ENCODE results near the gene ELP4. TPM values are rescaled to one million over a fixed set of nuclear protein-coding genes. Genes with fewer than 3 reads are reported as not detected.

ELP4 gene
- total and polyA plus RNA-seq, 2 donors (not counting 1 experiment from before 2014, with no cell fraction given), result 7.1 to 31.3 TPM

- Histone ChIP-seq H3K9ac (ENCODE audit: low read length) (no peak overlapping the region), H3K4me2 (replicated peaks; ENCODE audit: low read depth, low read length, poor library complexity, severe bottlenecking) (no peak overlapping the region), H2AFZ (ENCODE audit: insufficient read depth, low read depth, low read length, poor library complexity, severe bottlenecking) (no peak overlapping the region), H3K36me3 (replicated peaks in 1 of 2; ENCODE audit: control extremely low read depth in 1 of 2, control insufficient read depth in 1 of 2, extremely low read depth in 1 of 2, insufficient read depth in 2 of 2, low read length in 1 of 2) (peaks cover 0 to 6% of the 10 kb centered on the region in 2 experiments), H3K4me3 (ENCODE audit: control extremely low read depth in 1 of 5, extremely low read depth in 1 of 5, insufficient read depth in 1 of 5, low read depth in 2 of 5, low read length in 4 of 5) (no peak overlapping the region), H3K4me1 (ENCODE audit: control insufficient read depth in 2 of 2, insufficient read depth in 2 of 2, low read length in 2 of 2) (no peaks in the 10 kb centered on the region), H3K79me2 (ENCODE audit: control insufficient read depth, insufficient read depth, low read length) (no peaks in the 10 kb centered on the region), H3K27me3 (replicated peaks in 1 of 4; ENCODE audit: control extremely low read depth in 1 of 4, control insufficient read depth in 3 of 4, insufficient read depth in 4 of 4, low read length in 3 of 4) (no peaks in the 10 kb centered on the region), H3K27ac (ENCODE audit: low read length in 2 of 2) (no peak overlapping the region), H3K9me3 (ENCODE audit: control extremely low read depth in 1 of 3, control insufficient read depth in 2 of 3, insufficient read depth in 1 of 3, low read length in 2 of 3) (no peaks in the 10 kb centered on the region), H4K20me1 (ENCODE audit: control insufficient read depth, insufficient read depth, low read length, poor library complexity, severe bottlenecking) (no peaks in the 10 kb centered on the region)
- intact Hi-C loops (cut with micrococcal nuclease), result no loop called here
- no peak for ATAC-seq (ENCODE audit: low read depth)
- Mint-ChIP-seq H3K4me3 (no peak overlapping the region), H3K27ac (no peak overlapping the region), H3K4me1 (no peaks in the 10 kb centered on the region), H3K9me3 (ENCODE audit: insufficient read depth) (peaks cover 2% of the 10 kb centered on the region), H3K27me3 (no peaks in the 10 kb centered on the region)
- ChIA-PET POLR2A (no interaction called here), CTCF (no interaction called here)
- no peak for DNase-seq
- 100% methylated on average over 3 of the region's 4 CpGs for WGBS (ENCODE audit: insufficient coverage)
- no peak for TF ChIP-seq EZH2 (IDR thresholded peaks at IDR 0.05; ENCODE audit: borderline replicate concordance, insufficient read depth, low read depth, low read length, poor library complexity, severe bottlenecking)
- no peak for TF ChIP-seq CTCF (IDR thresholded peaks at IDR 0.05)
These were observed 270.5 kb downstream of the ELP4 start for GRCh38 chr11:31780078-31780477.

GRCh38 chr11:31780480-31780971, 271.0 kb downstream of the ELP4 start:
- TF ChIP-seq EZH2 (IDR thresholded peaks at IDR 0.05; ENCODE audit: borderline replicate concordance, insufficient read depth, low read depth, low read length, poor library complexity, severe bottlenecking) (no peak), CTCF (IDR thresholded peaks at IDR 0.05) (no peak)
- Mint-ChIP-seq H3K9me3 (ENCODE audit: insufficient read depth) (peaks cover 2% of the 10 kb centered on the region), H3K4me3 (no peak overlapping the region), H3K27ac (no peak overlapping the region), H3K4me1 (no peaks in the 10 kb centered on the region), H3K27me3 (no peaks in the 10 kb centered on the region)
- Histone ChIP-seq H3K4me2 (replicated peaks; ENCODE audit: low read depth, low read length, poor library complexity, severe bottlenecking) (no peak overlapping the region), H3K4me3 (ENCODE audit: control extremely low read depth in 1 of 5, extremely low read depth in 1 of 5, insufficient read depth in 1 of 5, low read depth in 2 of 5, low read length in 4 of 5) (no peak overlapping the region), H3K9me3 (ENCODE audit: control extremely low read depth in 1 of 3, control insufficient read depth in 2 of 3, insufficient read depth in 1 of 3, low read length in 2 of 3) (no peaks in the 10 kb centered on the region), H3K27ac (ENCODE audit: low read length in 2 of 2) (no peak overlapping the region), H3K79me2 (ENCODE audit: control insufficient read depth, insufficient read depth, low read length) (no peaks in the 10 kb centered on the region), H3K36me3 (replicated peaks in 1 of 2; ENCODE audit: control extremely low read depth in 1 of 2, control insufficient read depth in 1 of 2, extremely low read depth in 1 of 2, insufficient read depth in 2 of 2, low read length in 1 of 2) (peaks cover 0 to 6% of the 10 kb centered on the region in 2 experiments), H3K27me3 (replicated peaks in 1 of 4; ENCODE audit: control extremely low read depth in 1 of 4, control insufficient read depth in 3 of 4, insufficient read depth in 4 of 4, low read length in 3 of 4) (no peaks in the 10 kb centered on the region), H3K4me1 (ENCODE audit: control insufficient read depth in 2 of 2, insufficient read depth in 2 of 2, low read length in 2 of 2) (no peaks in the 10 kb centered on the region), H4K20me1 (ENCODE audit: control insufficient read depth, insufficient read depth, low read length, poor library complexity, severe bottlenecking) (no peaks in the 10 kb centered on the region), H3K9ac (ENCODE audit: low read length) (no peak overlapping the region), H2AFZ (ENCODE audit: insufficient read depth, low read depth, low read length, poor library complexity, severe bottlenecking) (no peak overlapping the region)
- 97% methylated on average over 4 of the region's 5 CpGs for WGBS (ENCODE audit: insufficient coverage)
- DNase-seq, result no peak
- no peak for ATAC-seq (ENCODE audit: low read depth)
- ChIA-PET CTCF (no interaction called here), POLR2A (no interaction called here)
- intact Hi-C loops (cut with micrococcal nuclease), result no loop called here

Data from B cell (primary cell).